DMS 273 (cell line): Measurements from ENCODE around the gene HTT.
"Not testable (repeated sequence)": the region's sequence is repeated elsewhere in the genome, so short reads cannot be mapped to it uniquely, and the experiment has no call there.

Source experiments
- DNase-seq: peaks from one replicate; lab custom pipeline; 2025; ENCODE audit not compliant: unreplicated experiment; lab: John Stamatoyannopoulos, UW

Gene HTT

DNA sequence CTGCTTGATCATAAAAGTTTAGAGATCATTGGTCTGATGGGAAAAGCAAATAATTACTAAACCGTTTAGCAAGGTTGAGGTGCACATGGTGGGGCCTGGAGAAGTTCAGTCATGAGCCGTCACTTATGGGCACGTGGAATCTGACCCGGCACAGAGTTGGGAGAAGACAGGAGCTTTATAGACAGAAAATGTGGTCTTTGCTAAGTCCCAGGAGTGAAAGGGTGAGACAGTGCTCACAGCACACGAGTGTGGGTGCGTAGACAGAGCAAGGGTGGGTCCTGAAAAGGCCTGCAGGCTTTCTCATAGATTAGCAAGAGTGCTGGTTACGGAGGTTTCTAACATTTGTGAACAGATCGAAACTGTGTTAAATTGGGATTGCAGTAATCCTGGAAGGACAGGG is 43.8 kb downstream of the HTT start:
- DNase-seq, result no peak

GRCh38 chr4:3119464-3119863 is 45.0 kb downstream of the HTT start:
- DNase-seq, result no peak

GRCh38 chr4:3121110-3121509 is 46.6 kb downstream of the HTT start:
- DNase-seq, result no peak

DNA sequence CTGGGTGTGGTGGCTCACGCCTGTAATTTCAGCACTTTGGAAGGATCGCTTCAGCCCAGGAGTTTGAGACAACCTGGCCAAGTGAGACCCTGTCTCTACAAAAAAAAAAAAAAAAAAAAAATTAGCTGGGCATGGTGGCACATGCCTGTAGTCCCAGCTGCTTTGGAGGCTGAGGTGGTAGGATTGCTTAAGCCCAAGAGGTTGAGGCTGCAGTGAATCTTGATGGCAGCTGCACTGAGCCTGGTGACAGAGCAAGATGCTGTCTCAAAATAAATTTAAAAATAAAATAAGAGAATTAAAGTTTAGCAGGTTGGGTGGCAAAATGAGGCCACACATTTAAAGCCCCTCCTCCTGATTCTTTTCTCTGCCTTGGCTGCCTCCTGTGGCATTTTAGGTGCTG is 47.1 kb downstream of the HTT start:
- no peak for DNase-seq

DNA sequence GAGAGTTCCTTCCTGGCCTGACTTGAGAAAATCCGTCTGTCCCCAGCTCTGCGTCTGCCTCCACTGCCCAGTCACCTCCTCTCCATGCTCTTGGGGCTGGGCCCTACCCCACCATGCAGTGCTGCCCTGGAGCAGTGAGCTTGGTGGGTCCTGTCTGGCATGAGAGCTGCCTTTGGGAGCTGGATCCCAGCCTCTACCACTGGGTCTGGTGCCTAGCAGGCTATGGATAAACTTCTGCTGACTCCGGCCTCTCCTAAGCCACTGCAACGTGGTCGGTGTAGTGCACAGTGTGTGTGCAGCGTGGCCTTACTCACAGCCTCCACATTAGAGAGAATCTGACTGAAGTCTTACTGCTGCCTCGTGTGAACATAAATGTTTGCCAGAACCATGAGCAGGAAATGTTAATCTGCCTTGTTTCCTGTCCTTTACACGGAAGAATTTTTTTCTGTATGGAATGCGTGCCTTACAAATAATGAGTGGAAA is 47.6 kb downstream of the HTT start:
- peak; percentile 10 for DNase-seq

DNA sequence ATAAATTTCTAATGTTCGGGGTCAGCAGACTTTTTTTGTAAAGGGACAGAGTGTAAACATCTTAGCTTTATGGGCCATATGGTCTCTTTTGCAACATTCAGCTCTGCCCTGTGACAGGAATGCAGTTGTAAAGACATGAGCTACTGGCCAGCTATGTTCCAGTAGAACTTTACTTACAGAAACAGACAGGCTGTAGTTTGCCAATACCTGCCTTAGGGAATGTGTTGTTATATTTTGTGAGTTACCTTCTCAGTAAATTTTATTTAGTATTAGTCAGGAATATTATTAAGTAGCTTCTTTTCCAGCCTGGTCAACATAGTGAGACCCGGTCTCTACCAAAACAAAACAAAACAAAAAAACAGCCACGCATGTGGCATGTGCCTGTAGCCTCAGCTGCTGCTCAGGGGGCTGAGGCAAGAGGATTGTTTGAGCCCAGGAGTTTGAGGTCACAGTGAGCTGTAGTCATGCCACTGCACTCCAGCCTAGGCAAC is 48.7 kb downstream of the HTT start:
- DNase-seq, result peak; percentile 33

- DNase-seq, result no peak
These were observed 49.7 kb downstream of the HTT start for GRCh38 chr4:3124070-3124767.

DNA sequence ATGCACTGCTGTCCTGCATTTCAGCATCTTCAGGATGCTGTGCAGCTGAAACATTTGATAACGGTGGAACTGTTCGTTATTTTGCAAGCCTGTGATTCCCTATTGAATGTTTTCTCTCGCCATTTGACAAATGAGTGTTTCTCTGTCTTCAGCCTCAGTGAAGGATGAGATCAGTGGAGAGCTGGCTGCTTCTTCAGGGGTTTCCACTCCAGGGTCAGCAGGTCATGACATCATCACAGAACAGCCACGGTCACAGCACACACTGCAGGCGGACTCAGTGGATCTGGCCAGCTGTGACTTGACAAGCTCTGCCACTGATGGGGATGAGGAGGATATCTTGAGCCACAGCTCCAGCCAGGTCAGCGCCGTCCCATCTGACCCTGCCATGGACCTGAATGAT is 52.6 kb downstream of the HTT start:
- DNase-seq, result no peak

DNA sequence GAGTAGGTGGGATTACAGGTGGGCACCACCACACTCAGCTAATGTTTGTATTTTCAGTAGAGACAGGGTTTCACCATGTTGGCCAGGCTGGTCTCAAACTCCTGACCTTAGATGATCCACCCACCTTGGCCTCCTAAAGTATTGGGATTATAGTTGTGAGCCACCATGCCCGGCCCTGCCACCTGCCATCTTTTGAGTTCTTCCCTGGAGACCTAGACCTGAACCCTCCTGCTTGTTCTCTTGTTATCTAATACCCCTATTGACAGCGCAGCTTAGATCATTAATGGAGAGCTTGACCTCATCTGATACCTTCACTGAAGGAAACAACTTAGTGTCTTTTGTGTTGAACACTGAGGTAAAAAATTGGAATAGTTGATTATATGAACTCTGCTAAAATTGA is 53.6 kb downstream of the HTT start:
- DNase-seq, result no peak

DNA sequence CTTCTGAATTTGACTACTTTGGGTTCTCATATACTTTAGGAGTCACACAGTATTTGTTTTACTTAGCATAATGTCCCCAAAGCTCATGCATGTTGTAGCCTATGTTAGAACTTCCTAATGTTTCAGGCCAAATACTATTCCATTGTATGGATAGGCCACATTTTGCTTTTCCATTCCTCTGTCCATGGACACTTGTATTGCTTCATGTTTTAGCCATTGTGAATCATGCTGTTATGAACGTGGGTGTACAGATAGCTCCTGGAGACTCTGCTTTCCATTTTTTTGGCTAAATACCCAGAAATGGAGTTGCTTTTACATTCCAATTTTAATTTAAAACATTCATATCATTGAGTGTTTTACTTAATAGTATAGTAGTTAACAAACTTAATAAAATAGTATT is 54.5 kb downstream of the HTT start:
- DNase-seq, result no peak

GRCh38 chr4:3130201-3130600 is 55.7 kb downstream of the HTT start:
- no peak for DNase-seq

DNA sequence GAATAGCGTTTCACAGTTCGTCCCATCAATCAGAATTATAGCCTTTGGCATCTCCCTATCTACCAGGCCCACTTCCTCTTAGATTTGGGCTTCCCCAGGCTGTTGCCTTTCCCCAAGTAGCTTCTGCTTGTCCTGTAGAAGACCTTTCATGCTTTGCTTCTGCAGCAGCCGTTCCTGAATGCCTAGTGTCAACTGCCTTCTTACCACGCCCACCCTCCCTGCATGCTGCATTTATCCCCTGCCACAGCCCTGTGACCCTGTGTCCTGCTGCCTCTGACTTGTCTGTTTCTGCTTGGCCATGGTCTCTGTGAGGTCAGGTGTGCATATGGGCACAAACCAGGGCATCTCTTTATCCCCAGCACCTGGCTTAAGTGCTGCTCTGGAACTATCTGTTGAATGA is 56.3 kb downstream of the HTT start:
- DNase-seq, result no peak

DNA sequence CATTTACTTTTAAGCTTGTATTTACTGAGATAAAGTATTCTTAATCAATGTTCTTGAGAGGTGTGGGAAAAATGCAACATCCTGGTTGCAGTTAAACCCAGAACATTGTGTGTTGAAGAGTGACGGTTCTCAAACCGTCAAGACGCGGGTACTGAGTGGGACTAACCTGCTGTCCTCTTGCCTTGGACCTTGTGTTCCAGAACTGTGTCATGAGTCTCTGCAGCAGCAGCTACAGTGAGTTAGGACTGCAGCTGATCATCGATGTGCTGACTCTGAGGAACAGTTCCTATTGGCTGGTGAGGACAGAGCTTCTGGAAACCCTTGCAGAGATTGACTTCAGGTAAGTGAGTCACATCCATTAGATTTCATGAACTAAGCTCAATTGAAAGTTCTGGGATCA is 59.7 kb downstream of the HTT start:
- DNase-seq, result no peak

DNA sequence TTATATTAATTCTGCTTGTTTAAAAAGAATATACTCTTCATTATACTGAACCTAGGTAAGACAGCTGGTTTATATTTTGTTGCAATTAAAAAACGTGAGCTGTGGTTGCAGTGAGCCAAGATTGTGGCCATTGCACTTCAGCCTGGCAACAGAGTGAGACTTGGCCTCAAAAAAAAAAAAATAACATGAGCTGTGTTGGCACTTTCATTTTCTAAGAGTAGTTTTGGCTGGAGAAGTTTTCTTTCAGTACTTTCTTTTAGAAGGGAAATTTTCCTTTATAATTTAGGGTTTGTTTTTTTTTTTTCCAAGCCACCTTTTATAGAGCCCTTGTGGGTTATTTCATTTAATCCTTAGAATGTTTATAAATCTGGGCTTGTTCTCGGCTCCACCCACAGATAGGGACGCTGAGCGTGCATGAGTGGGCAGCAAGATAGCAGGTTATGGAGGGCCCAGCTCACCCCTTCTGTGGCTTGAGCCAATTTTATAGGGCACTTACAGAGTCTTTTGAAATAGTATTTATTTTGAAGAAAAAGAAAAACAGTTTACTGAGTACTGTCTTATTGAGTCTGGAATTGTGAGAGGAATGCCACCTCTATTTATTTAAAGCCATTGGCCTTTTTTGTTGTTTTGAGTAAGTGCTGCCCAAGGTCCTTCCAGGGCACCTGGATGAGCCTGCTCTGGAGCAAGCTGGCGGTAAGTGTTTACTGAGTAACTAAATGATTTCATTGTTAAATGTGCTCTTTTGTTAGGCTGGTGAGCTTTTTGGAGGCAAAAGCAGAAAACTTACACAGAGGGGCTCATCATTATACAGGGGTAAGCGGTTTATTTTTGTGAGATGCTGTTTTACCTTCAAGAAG is 60.9 kb downstream of the HTT start:
- DNase-seq, result no peak

DNA sequence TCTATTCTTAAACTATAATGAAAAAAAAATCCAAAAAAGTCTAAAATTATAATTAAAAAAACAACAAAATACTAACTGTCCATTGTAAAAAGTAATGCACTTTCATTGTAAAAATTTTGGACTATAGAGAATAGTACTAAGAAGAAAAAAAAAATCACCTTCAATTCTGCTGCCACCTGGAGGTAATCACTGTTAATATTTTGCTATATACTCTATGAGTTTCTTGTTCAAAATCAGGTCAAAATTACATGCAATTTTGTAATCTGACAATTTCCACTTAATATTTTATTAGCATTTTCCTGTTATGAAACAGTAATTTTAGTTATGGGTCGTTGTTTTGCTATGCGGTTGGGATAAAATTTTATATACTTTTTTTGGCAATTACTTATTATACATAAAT is 62.0 kb downstream of the HTT start:
- peak; percentile 1 for DNase-seq

DNA sequence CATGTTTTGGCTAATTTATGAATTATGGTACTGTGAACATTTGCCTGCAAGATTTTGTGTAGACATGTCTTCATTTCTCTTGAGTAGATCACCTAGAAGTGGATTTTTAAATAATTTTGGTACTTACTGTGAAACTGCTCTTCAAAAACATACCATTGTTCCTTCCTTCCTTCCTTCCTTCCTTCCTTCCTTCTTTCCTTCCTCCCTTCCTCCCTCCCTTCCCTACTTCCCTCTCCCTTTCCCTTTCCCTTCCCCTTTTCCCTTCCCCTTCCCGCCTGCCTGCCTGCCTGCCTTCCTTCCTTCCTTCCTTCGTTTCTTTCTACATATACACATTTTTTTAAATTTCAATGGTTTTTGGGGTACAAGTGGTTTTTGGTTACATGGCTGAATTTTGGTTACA is 63.4 kb downstream of the HTT start:
- DNase-seq, result no peak

- peak; percentile 23 for DNase-seq
These were observed 70.9 kb downstream of the HTT start for GRCh38 chr4:3145234-3145924.

DNA sequence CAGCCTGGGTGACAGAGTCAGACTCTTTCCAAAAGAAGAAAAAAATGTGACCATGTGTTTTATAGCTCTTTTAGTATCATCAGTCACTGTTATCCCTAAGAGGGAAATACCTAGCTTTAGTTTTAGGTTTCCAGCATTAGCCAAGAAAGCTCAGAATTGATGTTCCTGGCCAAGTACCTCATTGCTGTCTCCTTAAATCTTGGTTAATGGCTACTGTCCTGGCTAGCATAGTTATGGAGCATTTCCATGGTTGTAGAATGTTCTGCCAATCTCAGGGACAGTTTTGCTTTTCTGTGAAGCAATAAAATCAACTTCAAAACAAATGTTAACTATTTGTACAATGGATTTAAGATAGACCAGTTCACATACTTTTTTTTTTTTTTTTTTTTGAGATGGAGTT is 74.4 kb downstream of the HTT start:
- DNase-seq, result no peak

- DNase-seq, result not testable (repeated sequence)
These were observed 76.8 kb downstream of the HTT start for GRCh38 chr4:3151238-3151637.

- no peak for DNase-seq
These were observed 82.9 kb downstream of the HTT start for GRCh38 chr4:3157366-3157765.

DNA sequence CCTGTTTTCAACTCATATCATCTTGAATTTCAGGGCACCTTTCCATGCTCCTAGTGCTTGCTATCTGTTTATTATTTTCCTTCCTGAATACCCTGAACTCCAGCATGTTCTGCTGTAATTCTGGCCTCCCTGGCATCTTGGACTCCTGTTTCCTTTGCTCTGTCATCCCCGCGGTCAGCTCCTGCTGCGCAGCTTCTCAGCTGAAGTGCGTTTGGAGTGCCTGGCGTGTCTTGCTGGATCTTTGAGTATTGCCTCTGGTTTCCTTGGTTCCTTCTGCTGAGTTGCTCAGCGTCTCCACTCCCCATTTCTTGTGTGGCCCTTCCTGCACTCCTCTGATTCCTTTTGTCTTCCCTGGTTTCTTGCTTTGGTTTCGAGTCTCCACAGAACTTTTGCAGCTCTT is 84.4 kb downstream of the HTT start:
- no peak for DNase-seq

GRCh38 chr4:3160438-3160837 is 86.0 kb downstream of the HTT start:
- DNase-seq, result no peak
